GM18951 (cell line): ENCODE measurements around the gene HOTAIR.

ENCODE experiments used
- POLR2A ChIP-seq: IDR thresholded peaks from 4 replicates; pipeline ENCODE4 v1.6.1; 2011; ENCODE audit warnings: mild to moderate bottlenecking; ENCODE audit not compliant: insufficient read length, insufficient read depth; ENCODE audit errors: extremely low read depth
- in situ Hi-C: fragments of 300-500 bp; cut with MboI; formaldehyde crosslinking; loops from one replicate; pipeline ENCODE4 v1.12.0; 2022; ENCODE audit warnings: low sequenced_read_pairs, mixed read lengths, inconsistent platforms; ENCODE audit not compliant: unreplicated experiment

Gene HOTAIR

GRCh38 chr12:53984901-53985691 lies 10.3 kb upstream of the HOTAIR start, which contains the start of gene HOXC10:
Gene HOXC10 (plus strand): TSS chr12:53985146. CDS start chr12:53985260, 114 bp downstream.
- in situ Hi-C loops: no loop called here
- TF ChIP-seq POLR2A: no peak

- no peak for TF ChIP-seq POLR2A
- in situ Hi-C loops: no loop called here
Measured at GRCh38 chr12:53983950-53984572, 9.3 kb upstream of the HOTAIR start.

- in situ Hi-C loops: no loop called here
- no peak for TF ChIP-seq POLR2A
Measured at GRCh38 chr12:53983568-53983949, 8.8 kb upstream of the HOTAIR start.

- TF ChIP-seq POLR2A: no peak
- in situ Hi-C loops: no loop called here
Measured at GRCh38 chr12:53982648-53983567, 8.2 kb upstream of the HOTAIR start.

GRCh38 chr12:53981634-53982565 lies 7.1 kb upstream of the HOTAIR start:
- TF ChIP-seq POLR2A: no peak
- in situ Hi-C loops: no loop called here

GRCh38 chr12:53980802-53981496 lies 6.2 kb upstream of the HOTAIR start:
- in situ Hi-C loops: no loop called here
- no peak for TF ChIP-seq POLR2A

- TF ChIP-seq POLR2A: no peak
- in situ Hi-C loops: no loop called here
Measured at GRCh38 chr12:53980104-53980801, 5.5 kb upstream of the HOTAIR start.

- in situ Hi-C loops: no loop called here
- TF ChIP-seq POLR2A: no peak
Measured at GRCh38 chr12:53978477-53979356, 4.0 kb upstream of the HOTAIR start.

GRCh38 chr12:53977596-53978445 lies 3.1 kb upstream of the HOTAIR start:
- in situ Hi-C loops: no loop called here
- no peak for TF ChIP-seq POLR2A
